HG02884 (cell line): ENCODE results near the gene ZNF407.
A peak's percentile ranks its signal among the peaks of the same experiment; 100 is the strongest.
"Not testable (repeated sequence)": the region's sequence is repeated elsewhere in the genome, so short reads cannot be mapped to it uniquely, and the experiment has no call there.

Experiments
- ATAC-seq: cut with Tn5 transposase; IDR thresholded peaks from one replicate; pipeline ENCODE4 v1.9.1; 2021; ENCODE audit warnings: mild to moderate bottlenecking, moderate library complexity; ENCODE audit not compliant: unreplicated experiment

ZNF407 gene

GRCh38 chr18:74951165-74951760 is 353.6 kb downstream of the ZNF407 start:
- peak; percentile 43 for ATAC-seq

DNA sequence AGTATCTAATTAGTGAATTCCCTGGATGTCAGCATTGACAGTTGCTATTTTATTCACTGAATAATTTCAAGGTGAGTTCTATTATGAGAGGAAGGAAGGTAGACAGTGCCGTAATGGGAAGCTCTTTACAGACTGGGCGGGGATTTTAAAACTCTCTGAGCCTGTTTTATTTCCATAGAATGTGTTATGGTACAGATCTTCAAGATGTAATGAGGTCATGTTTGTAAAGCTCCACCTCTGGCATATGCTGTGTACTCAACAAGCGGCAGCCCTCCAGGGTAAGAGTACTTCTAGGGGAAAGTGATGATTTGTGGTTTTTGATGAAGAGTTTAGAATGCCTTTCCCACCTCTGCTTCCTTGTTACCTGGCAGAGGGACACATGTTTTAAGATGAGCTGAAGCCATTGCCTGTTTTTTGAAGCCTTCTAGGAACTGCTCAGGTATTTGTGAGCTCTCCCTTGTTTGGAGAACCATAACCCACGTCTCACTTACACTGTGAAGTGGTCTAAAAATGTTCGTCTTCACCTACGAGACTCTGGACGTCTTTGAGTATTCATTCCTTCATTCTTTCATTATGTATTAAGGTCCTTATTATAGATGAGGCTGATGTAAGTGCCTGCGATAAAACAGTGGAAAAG is 360.0 kb downstream of the ZNF407 start:
- ATAC-seq = no peak

DNA sequence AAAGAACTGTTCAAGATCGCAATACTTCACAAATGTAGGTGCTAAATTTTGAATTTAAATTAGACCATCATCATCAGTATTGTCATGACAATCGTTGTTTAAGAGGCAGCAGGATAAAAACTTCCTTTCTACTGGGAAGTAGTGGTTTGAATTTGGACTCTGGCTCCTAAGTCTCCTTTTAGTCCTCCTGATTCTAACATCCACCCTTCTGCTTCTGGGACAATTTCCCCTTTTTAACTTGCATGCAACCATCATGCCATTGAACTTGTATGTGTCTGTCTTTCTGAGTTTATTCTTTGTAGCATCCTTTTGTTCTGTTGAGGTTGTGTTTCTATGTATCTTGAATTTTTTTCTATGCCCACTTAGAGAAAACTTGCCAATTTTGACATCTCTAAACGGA is 361.5 kb downstream of the ZNF407 start:
- no peak for ATAC-seq

DNA sequence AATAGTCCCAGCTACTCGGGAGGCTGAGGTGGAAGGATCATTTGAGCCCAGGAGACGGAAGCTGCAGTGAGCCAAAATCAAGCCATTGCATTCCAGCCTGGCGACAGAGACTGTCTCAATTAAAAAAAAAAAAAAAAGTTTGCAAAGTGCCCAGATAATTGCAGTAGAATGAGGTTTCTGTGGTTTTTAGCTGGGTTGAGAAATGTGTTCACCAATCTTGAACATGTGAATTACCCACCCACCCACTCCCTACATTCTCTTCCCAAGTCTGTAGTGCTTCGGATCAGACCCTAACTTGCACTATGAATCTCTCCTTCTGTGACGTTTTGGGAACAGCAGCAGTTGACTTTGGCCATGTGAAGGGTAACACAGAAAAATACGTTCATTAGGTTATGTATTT is 363.9 kb downstream of the ZNF407 start:
- no peak for ATAC-seq

DNA sequence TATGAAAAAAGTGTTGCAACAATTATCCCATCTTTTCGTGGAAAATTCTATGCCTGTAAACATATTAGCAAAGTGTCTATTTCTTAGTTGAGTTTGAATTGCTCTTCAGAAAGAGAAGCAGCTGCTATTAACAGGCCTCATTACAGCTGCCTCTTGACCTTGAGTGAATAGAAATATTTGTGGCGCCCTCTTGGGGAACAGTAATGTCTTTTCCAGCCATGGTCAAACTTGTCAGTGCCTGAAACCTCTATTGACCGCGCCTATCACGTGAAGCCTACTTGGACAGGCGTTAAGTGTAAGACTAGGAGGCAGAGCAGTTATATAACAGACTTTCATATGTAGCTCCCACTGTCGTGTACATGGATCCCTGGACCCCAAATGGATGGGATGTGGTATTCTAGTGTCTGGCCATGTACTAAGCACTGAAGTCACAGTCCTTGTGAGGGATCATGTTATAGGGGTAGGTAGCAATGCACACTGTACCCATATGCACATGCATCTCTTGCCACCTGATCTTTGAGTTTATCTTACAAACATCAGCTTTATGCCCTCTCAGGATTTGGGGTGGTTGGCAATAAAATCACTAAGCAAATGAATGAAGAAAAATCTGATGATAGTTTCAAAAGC is 366.3 kb downstream of the ZNF407 start:
- ATAC-seq = peak; percentile 90

DNA sequence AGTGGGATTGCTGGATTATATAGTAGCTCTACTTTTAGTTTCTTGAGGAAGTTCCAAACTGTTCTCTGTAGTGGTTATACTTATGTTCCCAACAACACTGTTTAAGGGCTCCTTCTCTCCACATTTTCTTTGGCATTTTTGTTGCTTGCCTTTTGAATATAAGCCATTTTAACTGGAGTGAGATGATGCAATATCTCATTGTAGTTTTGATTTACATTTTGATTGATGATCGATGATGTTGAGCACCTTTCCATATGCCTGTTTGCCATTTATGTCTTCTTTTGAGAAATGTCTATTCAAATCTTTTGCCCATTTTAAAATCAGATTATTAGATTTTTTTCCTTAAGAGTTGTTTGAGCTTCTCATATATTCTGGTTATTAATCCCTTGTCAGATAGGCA is 368.0 kb downstream of the ZNF407 start:
- ATAC-seq = no peak

DNA sequence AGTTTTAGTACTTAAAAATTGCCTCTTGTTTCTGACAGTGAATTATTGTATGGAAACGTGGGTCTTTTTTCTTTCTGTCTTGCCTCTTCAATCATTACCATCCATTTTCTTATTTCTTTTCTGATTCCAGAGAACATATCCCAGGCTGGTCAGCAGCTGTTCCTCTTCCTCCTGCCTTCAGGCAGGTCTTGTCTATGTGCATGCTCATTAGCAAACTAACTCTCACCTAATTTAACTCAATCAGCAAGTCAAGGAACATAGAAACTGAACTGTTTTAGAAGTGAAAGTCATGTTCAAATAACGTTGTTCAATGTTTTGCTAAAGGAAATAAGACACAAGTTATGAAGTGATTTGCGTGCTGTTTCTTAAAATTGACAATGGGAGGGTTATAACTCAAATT is 369.8 kb downstream of the ZNF407 start:
- ATAC-seq = no peak

DNA sequence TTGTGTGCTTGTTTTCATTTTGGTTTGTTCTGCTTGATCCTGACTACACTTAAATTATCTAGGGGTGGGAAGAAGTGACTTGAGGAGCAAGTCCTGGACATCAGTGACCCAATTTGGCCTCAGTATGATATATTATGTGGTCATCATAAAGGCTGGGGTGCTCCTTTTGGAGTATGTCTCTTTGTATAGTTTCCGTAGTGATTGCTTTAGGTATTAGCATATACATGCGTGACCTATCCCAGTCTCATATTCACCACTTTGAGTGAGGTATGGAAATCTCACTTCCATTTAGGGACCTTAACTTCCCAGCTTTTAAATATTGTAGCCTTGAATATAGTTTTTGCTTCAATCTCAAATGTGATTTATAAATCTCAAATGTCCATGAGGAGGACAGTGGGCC is 370.3 kb downstream of the ZNF407 start:
- ATAC-seq = no peak

GRCh38 chr18:74971358-74971757 is 373.7 kb downstream of the ZNF407 start:
- not testable (repeated sequence) for ATAC-seq

- ATAC-seq = not testable (repeated sequence)
Observed at GRCh38 chr18:74971776-74972175, 374.1 kb downstream of the ZNF407 start.

DNA sequence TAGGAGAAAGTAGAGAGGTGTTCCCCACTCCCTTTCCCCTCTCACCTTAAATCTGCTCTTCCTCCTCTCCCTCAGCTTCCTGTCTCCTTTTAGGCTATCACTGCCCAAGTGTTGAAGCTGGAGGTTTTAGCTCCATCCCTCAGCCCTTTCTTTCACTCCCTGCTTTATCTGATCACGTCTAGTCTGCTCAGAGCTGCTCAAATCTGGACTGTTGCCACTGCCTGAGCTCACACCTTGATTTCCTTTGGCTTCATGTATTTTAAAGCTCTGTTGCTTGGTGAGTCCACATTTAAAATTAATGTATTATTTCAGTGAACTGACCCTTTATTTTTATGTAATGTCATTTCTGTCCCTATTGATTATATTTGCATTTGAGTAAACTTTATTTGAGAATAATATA is 374.7 kb downstream of the ZNF407 start:
- no peak for ATAC-seq

- ATAC-seq = no peak
Observed at GRCh38 chr18:74975001-74975400, 377.3 kb downstream of the ZNF407 start.

GRCh38 chr18:74976331-74976909 is 378.8 kb downstream of the ZNF407 start:
- ATAC-seq = no peak

DNA sequence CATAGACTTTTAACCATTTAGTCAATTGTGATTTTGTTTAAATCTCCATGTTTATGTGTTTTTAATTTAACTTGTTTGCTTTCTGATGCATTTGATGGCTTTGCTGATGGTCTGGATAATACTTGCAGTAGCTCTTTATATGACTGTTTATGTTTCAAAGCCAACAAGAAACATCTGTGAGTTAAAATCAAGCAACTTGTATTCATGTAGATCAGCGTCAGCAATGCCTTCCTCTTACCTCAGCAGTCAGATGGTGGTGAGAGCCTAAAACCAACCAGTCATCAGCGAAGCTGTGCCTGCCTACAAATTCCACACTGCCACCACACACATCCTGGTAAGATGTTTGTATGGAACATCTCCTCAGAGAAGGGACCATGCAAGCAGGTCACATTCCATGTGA is 379.4 kb downstream of the ZNF407 start:
- ATAC-seq = no peak

GRCh38 chr18:74980669-74981068 is 383.0 kb downstream of the ZNF407 start:
- no peak for ATAC-seq

DNA sequence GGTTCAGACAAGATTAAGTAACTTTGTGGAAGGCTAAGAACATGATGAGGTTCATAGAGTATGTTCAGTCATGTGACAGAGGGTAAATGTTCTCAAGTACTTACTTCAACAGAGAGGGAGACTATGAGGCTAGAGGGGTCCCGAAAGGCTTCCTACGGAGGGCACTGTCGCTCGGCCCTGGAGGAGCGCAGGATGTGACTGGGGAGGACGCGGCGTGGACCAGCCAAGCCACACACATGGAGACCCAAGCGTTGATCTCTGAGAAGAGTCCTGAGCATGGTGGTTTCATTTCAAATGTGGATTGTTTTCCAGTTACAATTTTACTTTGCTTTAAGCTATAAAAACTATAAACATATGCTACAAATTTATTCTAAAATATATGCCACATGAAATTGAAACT is 383.8 kb downstream of the ZNF407 start:
- ATAC-seq = no peak

GRCh38 chr18:74982946-74983635 is 385.4 kb downstream of the ZNF407 start:
- no peak for ATAC-seq

- ATAC-seq = no peak
Observed at GRCh38 chr18:74989134-74989533, 391.5 kb downstream of the ZNF407 start.

GRCh38 chr18:74990563-74991081 is 393.0 kb downstream of the ZNF407 start:
- ATAC-seq = no peak

GRCh38 chr18:74994502-74995418 is 397.1 kb downstream of the ZNF407 start:
- ATAC-seq = peak; percentile 63
